Esophagus squamous epithelium (tissue), 5 donors: ENCODE results near the gene UGT1A4. TPM values are rescaled to one million over a fixed set of nuclear protein-coding genes. Genes with fewer than 3 reads are reported as not detected.

ENCODE experiments used
- DNase-seq: peaks from one replicate; lab custom pipeline; 2025; lab: John Stamatoyannopoulos, UW
- H3K27ac ChIP-seq, 4 donors: fragments of 200-600 bp; sonication (generic); one replicate each; pipeline ENCODE4 v1.5.1; 2016 to 2019; ENCODE audit warnings: mild to moderate bottlenecking in 1 of 4
- H3K27me3 ChIP-seq, 4 donors: fragments of 200-600 bp; sonication (generic); 1 replicate in 3 of 4; 2 replicates in 1 of 4; pipeline versions ENCODE4 v1.5.1 to v1.6.0; 2017 to 2021; ENCODE audit warnings: antibody characterized with exemption in 1 of 4
- H3K36me3 ChIP-seq, 3 donors: fragments of 200-600 bp; sonication (generic); one replicate each; pipeline ENCODE4 v1.5.1; 2016 to 2019
- H3K4me1 ChIP-seq, 3 donors: fragments of 200-600 bp; sonication (generic); one replicate each; pipeline ENCODE4 v1.5.1; 2017 to 2019
- H3K4me3 ChIP-seq, 4 donors: fragments of 200-600 bp; sonication (generic); 1 replicate in 3 of 4; 2 replicates in 1 of 4; pipeline ENCODE4 v1.5.1; 2016 to 2019; ENCODE audit warnings: mild to moderate bottlenecking in 2 of 4, moderate library complexity in 1 of 4
- H3K9me3 ChIP-seq, 3 donors: fragments of 200-600 bp; sonication (generic); one replicate each; pipeline ENCODE4 v1.5.1; 2016 to 2019
- POLR2A ChIP-seq, 4 donors: fragments of 450-650 bp; IDR thresholded peaks; one replicate each; pipeline ENCODE4 v1.6.1; 2017; ENCODE audit warnings: antibody characterized with exemption in 4 of 4, mild to moderate bottlenecking in 4 of 4, moderate library complexity in 3 of 4
- WGBS, 2 donors: methylation state at CpG; one replicate each; pipeline ENCODE4 v1.1.5; 2018; 5-methylcytosine and 5-hydroxymethylcytosine counted together
- intact Hi-C: fragments of 100-400 bp; cut with DNase I; formaldehyde crosslinking; loops from one replicate; pipeline ENCODE4 v1.15.0; 2022
- total RNA-seq, 4 donors: library from RNA; depleted of rRNA; stranded (reverse); fragments of >200 nt; gene quantifications; one replicate each; pipeline ENCODE4 v1.1.0, GENCODE V29; 2016
- TF ChIP-seq, protein P1 (sequence below), 6 experiments: fragments of 450-650 bp in 4 of 6; fragments of 200-600 bp in 2 of 6; sonication (generic) in 2 of 6; IDR thresholded peaks; one replicate each; pipeline ENCODE4 v1.5.1; 2016 to 2019; ENCODE audit warnings: antibody characterized with exemption in 6 of 6, mild to moderate bottlenecking in 4 of 6, moderate library complexity in 4 of 6
- donor health status: DM: yes; HTN: yes; CAD: no.

Gene UGT1A4
- total RNA-seq, 4 donors from 2014 or later = 1.1 to 7.4 (median 3.4) TPM

DNA sequence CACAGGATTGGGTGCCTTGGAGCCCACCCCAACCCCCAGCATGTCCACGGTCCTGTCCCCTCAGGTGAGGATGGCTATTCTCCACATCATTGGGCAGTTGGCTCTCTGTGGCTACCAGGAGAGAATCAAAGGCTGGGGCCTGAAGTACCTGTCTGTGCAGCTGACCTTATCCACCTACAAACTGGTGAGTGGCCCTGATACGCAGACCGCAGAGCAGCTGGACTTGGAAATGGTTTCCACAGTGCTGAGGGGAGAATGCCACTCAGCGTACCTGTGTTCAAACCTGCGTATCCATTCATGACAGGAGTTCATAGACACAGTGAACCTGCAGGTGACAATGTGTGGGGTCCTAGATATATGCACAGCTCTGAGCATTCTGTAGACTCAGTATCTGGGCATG lies 81.2 kb downstream of the UGT1A4 start:
- 45 to 82% methylated on average over 4 to 5 of the region's 5 CpGs for WGBS, 2 donors
- Histone ChIP-seq H3K9me3 (no peaks in the 10 kb centered on the region), H3K27me3 (peaks cover 0 to 20% (median 0%) of the 10 kb centered on the region in 4 donors), H3K4me3 (no peak overlapping the region), H3K27ac (no peak overlapping the region), H3K36me3 (no peaks in the 10 kb centered on the region), H3K4me1 (no peaks in the 10 kb centered on the region)
- DNase-seq = no peak
- intact Hi-C loops = no loop called here
- TF ChIP-seq, protein P1, sequence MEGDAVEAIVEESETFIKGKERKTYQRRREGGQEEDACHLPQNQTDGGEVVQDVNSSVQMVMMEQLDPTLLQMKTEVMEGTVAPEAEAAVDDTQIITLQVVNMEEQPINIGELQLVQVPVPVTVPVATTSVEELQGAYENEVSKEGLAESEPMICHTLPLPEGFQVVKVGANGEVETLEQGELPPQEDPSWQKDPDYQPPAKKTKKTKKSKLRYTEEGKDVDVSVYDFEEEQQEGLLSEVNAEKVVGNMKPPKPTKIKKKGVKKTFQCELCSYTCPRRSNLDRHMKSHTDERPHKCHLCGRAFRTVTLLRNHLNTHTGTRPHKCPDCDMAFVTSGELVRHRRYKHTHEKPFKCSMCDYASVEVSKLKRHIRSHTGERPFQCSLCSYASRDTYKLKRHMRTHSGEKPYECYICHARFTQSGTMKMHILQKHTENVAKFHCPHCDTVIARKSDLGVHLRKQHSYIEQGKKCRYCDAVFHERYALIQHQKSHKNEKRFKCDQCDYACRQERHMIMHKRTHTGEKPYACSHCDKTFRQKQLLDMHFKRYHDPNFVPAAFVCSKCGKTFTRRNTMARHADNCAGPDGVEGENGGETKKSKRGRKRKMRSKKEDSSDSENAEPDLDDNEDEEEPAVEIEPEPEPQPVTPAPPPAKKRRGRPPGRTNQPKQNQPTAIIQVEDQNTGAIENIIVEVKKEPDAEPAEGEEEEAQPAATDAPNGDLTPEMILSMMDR (IDR thresholded peaks at IDR 0.05) = no peak
- TF ChIP-seq POLR2A (IDR thresholded peaks at IDR 0.05) = no peak

DNA sequence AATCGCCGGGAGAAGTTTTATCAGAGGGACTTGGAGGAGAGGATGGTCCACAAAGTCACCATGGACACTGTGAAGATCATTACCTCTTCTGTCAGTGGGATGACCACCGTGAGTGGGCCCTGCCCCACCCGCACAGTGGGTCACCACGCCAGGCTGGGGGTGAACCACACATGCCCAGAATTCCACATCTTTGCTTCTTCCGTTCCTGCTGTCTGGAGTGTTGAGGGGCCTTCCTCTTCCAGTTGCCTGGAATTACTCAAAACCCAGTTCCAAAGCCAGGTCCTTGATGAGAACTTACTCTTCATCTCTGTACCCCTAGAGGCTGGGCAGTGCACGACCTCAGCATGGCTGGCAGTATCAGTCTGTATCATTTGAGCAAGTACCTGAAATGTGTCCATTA lies 81.7 kb downstream of the UGT1A4 start:
- TF ChIP-seq, protein P1 (IDR thresholded peaks at IDR 0.05) = no peak
- TF ChIP-seq POLR2A (IDR thresholded peaks at IDR 0.05) = no peak
- DNase-seq = no peak
- H3K9me3 ChIP-seq = no peaks in the 10 kb centered on the region
- peaks cover 0 to 23% (median 0%) of the 10 kb centered on the region in 4 donors for H3K27me3 ChIP-seq
- H3K27ac ChIP-seq = no peak overlapping the region
- H3K4me3 ChIP-seq = no peak overlapping the region
- 72 to 79% methylated on average over 5 to 7 of the region's 7 CpGs for WGBS, 2 donors
- intact Hi-C loops = no loop called here
- H3K4me1 ChIP-seq = no peaks in the 10 kb centered on the region
- no peaks in the 10 kb centered on the region for H3K36me3 ChIP-seq

DNA sequence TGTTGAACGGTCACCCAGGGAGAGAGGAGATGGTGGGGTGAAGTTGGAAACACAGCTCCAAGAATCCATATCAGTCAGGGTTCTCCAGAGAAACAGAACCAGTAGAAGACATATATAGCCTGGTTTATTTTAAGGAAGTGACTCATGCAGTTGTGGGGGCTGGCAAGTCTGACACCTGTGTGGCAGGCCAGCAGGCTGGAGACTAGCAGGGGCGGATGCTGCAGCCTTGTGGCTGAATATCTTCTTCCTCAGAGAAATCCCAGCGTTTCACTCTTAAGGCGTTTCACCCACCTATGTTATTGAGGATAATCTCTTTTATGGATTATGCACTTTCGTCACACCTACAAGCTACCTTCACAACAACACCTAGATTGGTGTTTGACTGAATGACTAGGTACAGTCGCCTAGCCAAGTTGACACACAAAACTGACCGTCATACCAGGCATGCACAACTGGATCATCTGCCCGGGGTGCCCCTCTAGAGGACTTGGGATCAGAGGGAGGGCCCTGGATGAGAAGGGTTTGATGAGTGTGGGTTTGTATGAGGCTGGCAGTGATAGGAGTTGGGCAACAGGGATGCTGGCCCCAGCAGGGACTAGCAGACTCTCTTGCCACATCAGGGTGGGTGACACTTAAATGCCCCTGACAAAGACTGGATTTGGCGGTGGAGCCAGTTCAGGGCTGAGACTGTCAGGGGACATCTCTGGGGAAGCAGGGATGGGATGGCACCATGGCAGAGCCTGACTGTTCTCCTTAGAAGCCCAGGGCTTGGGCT lies 83.0 kb downstream of the UGT1A4 start:
- intact Hi-C loops = no loop called here
- TF ChIP-seq, protein P1 (IDR thresholded peaks at IDR 0.05) = no peak
- H3K36me3 ChIP-seq = no peaks in the 10 kb centered on the region

DNA sequence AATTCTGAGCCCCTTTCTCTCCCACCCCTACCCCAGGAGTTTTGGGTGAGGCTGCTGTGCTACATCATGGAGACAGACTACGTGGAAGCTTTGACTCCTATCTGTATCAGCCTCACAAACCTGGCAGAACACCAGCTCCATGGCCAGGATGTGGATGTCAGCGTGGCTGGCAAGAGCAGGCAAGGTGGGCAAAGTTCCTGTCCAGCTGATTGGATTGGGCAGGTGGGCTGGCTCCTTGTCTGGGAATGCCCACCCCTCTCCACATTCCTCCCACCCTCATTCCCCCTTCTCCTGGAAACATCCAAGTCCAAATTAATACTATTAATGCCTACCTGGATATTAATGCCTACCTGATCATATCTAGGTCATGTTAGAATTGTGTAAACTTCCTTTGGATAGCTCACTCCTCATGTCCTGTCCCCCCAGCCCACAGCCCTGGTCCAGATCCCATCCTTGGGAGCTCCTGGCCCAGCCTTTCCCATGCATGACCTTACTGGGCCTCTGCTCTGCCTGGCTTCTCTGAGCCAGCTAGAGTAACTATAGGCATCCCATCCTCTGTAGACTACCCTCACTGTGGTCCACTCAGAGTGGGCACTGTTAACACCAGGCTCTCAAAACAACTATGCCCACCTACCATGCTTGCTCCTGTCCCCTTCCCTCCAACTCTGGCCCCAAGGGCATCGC lies 83.7 kb downstream of the UGT1A4 start:
- 48 to 66% methylated on average over 2 to 3 of the region's 3 CpGs for WGBS, 2 donors
- Histone ChIP-seq H3K4me1 (no peaks in the 10 kb centered on the region), H3K27me3 (peaks cover 0 to 23% (median 0%) of the 10 kb centered on the region in 4 donors), H3K4me3 (no peak overlapping the region), H3K9me3 (no peaks in the 10 kb centered on the region), H3K27ac (no peak overlapping the region), H3K36me3 (no peaks in the 10 kb centered on the region)
- TF ChIP-seq, protein P1 (IDR thresholded peaks at IDR 0.05) = no peak
- no peak for TF ChIP-seq POLR2A (IDR thresholded peaks at IDR 0.05)
- intact Hi-C loops = no loop called here
- no peak for DNase-seq

More for the DNA sequence above, 83.0 kb downstream of the UGT1A4 start:
- 59 to 67% methylated on average over 7 to 8 of the region's 9 CpGs for WGBS, 2 donors
- no peaks in the 10 kb centered on the region for H3K4me1 ChIP-seq
- DNase-seq = no peak
- H3K27me3 ChIP-seq = peaks cover 0 to 23% (median 0%) of the 10 kb centered on the region in 4 donors
- no peak overlapping the region for H3K4me3 ChIP-seq
- H3K27ac ChIP-seq = no peak overlapping the region
- H3K9me3 ChIP-seq = no peaks in the 10 kb centered on the region

DNA sequence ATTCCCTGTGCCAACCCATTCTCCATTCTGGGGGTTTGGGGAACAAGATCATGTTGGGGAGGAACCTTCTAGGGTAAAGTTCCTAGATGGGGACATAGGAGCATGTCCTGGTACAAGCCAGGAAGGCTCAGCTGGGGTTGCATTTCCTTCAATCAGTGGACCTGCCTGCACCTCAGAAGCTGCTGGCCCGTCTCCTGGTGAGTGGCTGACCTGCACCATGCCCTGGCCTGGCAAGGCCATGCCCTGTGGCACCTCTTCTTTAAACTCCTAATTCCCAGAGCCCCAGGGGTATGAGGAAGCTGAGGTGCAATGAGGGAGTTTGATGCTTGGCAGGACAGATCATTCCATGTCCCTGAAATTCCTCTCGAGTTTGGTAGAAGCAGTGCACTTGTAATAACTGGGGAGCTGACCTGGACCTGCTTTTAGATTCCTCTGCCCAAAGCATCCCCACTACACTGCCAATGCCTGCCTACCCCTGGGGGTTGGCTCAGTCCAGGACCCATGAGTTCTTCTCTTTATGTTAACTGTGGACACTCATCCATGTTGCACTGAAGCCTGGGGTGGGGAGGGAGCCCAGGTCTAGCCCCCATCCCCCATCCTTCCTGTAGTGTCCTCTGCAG lies 84.9 kb downstream of the UGT1A4 start:
- Histone ChIP-seq H3K4me3 (no peak overlapping the region), H3K36me3 (no peaks in the 10 kb centered on the region), H3K27me3 (peaks cover 0 to 34% (median 0%) of the 10 kb centered on the region in 4 donors), H3K4me1 (no peaks in the 10 kb centered on the region), H3K27ac (no peak overlapping the region), H3K9me3 (no peaks in the 10 kb centered on the region)
- intact Hi-C loops = no loop called here
- no peak for TF ChIP-seq POLR2A (IDR thresholded peaks at IDR 0.05)
- TF ChIP-seq, protein P1 (IDR thresholded peaks at IDR 0.05) = no peak
- no peak for DNase-seq
- WGBS, 2 donors = 60 to 61% methylated on average over 1 to 2 of the region's 2 CpGs
